Activated CD8-positive, alpha-beta T cell treated with anti-CD3 and anti-CD28 coated beads for 36 hours (primary cell): ENCODE measurements around the gene ACAD11. TPM values are rescaled to one million over a fixed set of nuclear protein-coding genes. Genes with fewer than 3 reads are reported as not detected.

Experiments used
- ATAC-seq: fragments of 200-7000 bp; cut with Tn5 transposase; one replicate; pipeline ENCODE4 v1.10.0; 2021; ENCODE audit warnings: mild to moderate bottlenecking, moderate library complexity
- CTCF ChIA-PET: fragments of 350-600 bp; sonication (Branson Sonifier 250); formaldehyde crosslinking; loops from one replicate; lab custom pipeline; 2021; ENCODE audit warnings: antibody characterized with exemption; lab: Charles Lee
- POLR2A ChIA-PET: fragments of 350-600 bp; sonication (Branson Sonifier 250); formaldehyde crosslinking; loops from one replicate; lab custom pipeline; 2021; ENCODE audit warnings: antibody characterized with exemption; lab: Charles Lee
- DNase-seq: peaks from one replicate; pipeline ENCODE4 v3.0.0-alpha.2; 2020
- H3K27ac Mint-ChIP-seq: one replicate; pipeline ENCODE4 v1.8.0; 2021; ENCODE audit warnings: mild to moderate bottlenecking, mixed read lengths
- H3K27me3 Mint-ChIP-seq: one replicate; pipeline ENCODE4 v1.8.0; 2021; ENCODE audit warnings: mixed read lengths
- H3K36me3 Mint-ChIP-seq: one replicate; pipeline ENCODE4 v1.8.0; 2021; ENCODE audit warnings: low read depth, mixed read lengths
- H3K4me1 Mint-ChIP-seq: one replicate; pipeline ENCODE4 v1.8.0; 2021; ENCODE audit warnings: low read depth, mixed read lengths
- H3K4me3 Mint-ChIP-seq: one replicate; pipeline ENCODE4 v1.8.0; 2021; ENCODE audit warnings: mild to moderate bottlenecking, moderate library complexity, mixed read lengths
- H3K9me3 Mint-ChIP-seq: one replicate; pipeline ENCODE4 v1.8.0; 2021; ENCODE audit warnings: mixed read lengths
- intact Hi-C: fragments of 100-400 bp; cut with micrococcal nuclease; formaldehyde crosslinking; loops from one replicate; pipeline ENCODE4 v1.10.0; 2022
- total RNA-seq, 2 experiments: library from RNA; stranded (reverse); gene quantifications; one replicate each; pipeline ENCODE4 v1.2.3, GENCODE V29; 2021
- TF ChIP-seq, protein P1 (sequence below): fragments of 200-600 bp; IDR thresholded peaks from one replicate; pipeline ENCODE4 v1.8.0; 2022; ENCODE audit warnings: antibody characterized with exemption, mild to moderate bottlenecking

ACAD11 gene
- total RNA-seq, 2 experiments from 2014 or later = 20.6 to 22.3 TPM

DNA sequence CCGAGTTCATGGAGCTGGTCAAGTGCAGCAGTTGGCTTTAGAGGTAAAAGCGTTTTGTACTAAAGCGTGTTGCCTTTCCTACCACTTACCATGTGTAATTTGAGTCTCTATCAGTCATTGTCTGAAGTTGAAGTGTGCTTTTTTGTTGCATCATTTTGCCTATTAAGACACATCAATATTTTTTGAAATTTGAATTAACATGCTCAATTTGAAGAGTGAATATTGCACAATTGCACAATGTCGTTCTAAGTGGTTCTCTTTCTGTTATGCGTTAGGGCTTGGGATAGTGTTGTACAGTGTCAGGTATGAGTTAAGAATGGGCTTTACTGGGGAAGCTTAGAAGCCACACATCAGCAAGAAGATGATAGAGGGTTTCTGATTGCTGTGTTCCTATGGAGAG, 146.6 kb downstream of the ACAD11 start:
- Mint-ChIP-seq H3K36me3 (peaks cover 38% of the 10 kb centered on the region), H3K27me3 (no peaks in the 10 kb centered on the region), H3K27ac (no peak overlapping the region), H3K9me3 (no peaks in the 10 kb centered on the region), H3K4me1 (no peaks in the 10 kb centered on the region), H3K4me3 (no peak overlapping the region)
- DNase-seq (no peak), ATAC-seq (no peak)
- intact Hi-C loops = no loop called here
- ChIA-PET POLR2A (no interaction called here), CTCF (interaction anchor here (1.1 to 1.5 kb wide), 2 partner anchors 9 to 23 kb away, joined by 3 read pairs; no protein-coding TSS in a partner anchor)
- TF ChIP-seq, protein P1, sequence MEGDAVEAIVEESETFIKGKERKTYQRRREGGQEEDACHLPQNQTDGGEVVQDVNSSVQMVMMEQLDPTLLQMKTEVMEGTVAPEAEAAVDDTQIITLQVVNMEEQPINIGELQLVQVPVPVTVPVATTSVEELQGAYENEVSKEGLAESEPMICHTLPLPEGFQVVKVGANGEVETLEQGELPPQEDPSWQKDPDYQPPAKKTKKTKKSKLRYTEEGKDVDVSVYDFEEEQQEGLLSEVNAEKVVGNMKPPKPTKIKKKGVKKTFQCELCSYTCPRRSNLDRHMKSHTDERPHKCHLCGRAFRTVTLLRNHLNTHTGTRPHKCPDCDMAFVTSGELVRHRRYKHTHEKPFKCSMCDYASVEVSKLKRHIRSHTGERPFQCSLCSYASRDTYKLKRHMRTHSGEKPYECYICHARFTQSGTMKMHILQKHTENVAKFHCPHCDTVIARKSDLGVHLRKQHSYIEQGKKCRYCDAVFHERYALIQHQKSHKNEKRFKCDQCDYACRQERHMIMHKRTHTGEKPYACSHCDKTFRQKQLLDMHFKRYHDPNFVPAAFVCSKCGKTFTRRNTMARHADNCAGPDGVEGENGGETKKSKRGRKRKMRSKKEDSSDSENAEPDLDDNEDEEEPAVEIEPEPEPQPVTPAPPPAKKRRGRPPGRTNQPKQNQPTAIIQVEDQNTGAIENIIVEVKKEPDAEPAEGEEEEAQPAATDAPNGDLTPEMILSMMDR = no peak

DNA sequence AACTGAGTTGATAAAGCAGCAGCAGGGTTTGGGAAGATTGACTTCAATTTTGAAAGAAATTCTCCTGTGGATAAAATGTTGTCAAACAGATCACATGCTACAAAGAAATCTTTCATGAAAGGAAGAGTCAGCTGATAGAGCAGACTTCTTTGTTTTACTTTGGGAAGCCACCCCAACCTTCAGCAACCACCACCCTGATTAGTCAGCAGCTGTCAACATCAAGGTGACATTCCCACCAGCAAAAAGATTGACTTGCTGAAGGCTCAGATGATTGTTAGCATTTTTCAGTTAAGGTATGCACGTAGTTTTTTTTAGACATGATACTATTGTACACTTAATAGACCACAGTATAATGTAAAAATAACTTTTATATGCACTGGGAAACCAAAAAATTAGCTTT, 150.1 kb downstream of the ACAD11 start:
- intact Hi-C loops = no loop called here
- Mint-ChIP-seq H3K27me3 (no peaks in the 10 kb centered on the region), H3K4me1 (no peaks in the 10 kb centered on the region), H3K27ac (no peak overlapping the region), H3K36me3 (peaks cover 39% of the 10 kb centered on the region), H3K9me3 (no peaks in the 10 kb centered on the region), H3K4me3 (no peak overlapping the region)
- ChIA-PET POLR2A (no interaction called here), CTCF (interaction anchor here (0.9 to 1.9 kb wide), 2 partner anchors 12 to 27 kb away, joined by 3 to 4 read pairs; no protein-coding TSS in a partner anchor)
- TF ChIP-seq, protein P1 = no peak
- no peak for ATAC-seq
- no peak for DNase-seq

DNA sequence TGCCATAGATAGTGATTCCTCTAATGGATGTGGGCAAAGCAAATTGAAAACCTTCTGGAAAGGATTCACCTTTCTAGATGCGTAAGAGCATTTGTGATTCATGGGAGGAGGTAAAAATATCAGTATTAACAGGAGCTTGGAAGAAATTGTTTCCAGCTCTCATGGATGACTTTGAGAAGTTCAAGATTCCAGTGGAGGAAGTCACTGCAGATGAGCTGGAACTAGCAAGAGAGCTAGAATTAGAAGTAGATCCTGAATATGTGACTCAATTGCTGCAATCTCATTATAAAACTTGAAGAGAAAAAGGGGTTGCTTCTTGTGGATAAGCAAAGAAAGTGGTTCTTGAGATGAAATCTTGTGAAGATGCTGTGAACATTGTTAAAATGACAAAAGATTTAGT, 150.5 kb downstream of the ACAD11 start:
- intact Hi-C loops = no loop called here
- no peak for DNase-seq
- CTCF ChIA-PET = interaction anchor here (0.9 to 1.9 kb wide), 2 partner anchors 13 to 27 kb away, joined by 3 to 4 read pairs; no protein-coding TSS in a partner anchor

More for the DNA sequence above, 150.5 kb downstream of the ACAD11 start:
- H3K9me3 Mint-ChIP-seq = no peaks in the 10 kb centered on the region
- H3K36me3 Mint-ChIP-seq = peaks cover 38% of the 10 kb centered on the region
- no peaks in the 10 kb centered on the region for H3K4me1 Mint-ChIP-seq
- no peaks in the 10 kb centered on the region for H3K27me3 Mint-ChIP-seq
- no peak overlapping the region for H3K4me3 Mint-ChIP-seq
- POLR2A ChIA-PET = no interaction called here
- TF ChIP-seq, protein P1 = no peak
- H3K27ac Mint-ChIP-seq = no peak overlapping the region
- ATAC-seq = no peak

Other genes starting within 250 kb of the ACAD11 start
- gene DNAJC13, start 242.3 kb downstream of the ACAD11 start, total RNA-seq = 10 to 100 TPM; 29.9 to 32.0 TPM
- not detected for gene ACKR4, start 62.5 kb downstream of the ACAD11 start, total RNA-seq
- 10 to 100 TPM; 67.7 to 69.4 TPM for gene UBA5, start 520 bp upstream of the ACAD11 start, total RNA-seq
- gene NPHP3, start 62.6 kb upstream of the ACAD11 start, total RNA-seq = 10 to 100 TPM; 14.2 to 15.9 TPM